A549 treated with Mapracorat at 1 μM for 4 hours (cell line): ENCODE measurements around the gene HBB. TPM values are rescaled to one million over a fixed set of nuclear protein-coding genes. Genes with fewer than 3 reads are reported as not detected.

Experiments used
- total RNA-seq: library from RNA; stranded (reverse); fragments of 200-300 nt; extraction: Qiagen RNA extraction; gene quantifications from 5 replicates; pipeline ENCODE4 v1.2.3, GENCODE V29; 2022

Gene HBB
- total RNA-seq = not detected in 5 replicates

DNA sequence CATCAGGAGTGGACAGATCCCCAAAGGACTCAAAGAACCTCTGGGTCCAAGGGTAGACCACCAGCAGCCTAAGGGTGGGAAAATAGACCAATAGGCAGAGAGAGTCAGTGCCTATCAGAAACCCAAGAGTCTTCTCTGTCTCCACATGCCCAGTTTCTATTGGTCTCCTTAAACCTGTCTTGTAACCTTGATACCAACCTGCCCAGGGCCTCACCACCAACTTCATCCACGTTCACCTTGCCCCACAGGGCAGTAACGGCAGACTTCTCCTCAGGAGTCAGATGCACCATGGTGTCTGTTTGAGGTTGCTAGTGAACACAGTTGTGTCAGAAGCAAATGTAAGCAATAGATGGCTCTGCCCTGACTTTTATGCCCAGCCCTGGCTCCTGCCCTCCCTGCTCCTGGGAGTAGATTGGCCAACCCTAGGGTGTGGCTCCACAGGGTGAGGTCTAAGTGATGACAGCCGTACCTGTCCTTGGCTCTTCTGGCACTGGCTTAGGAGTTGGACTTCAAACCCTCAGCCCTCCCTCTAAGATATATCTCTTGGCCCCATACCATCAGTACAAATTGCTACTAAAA lies at the start of gene HBB:
TSS of gene HBB (minus strand) at position 340 of the 579 bp plus-strand sequence. CDS start at position 290, 50 bp downstream.

DNA sequence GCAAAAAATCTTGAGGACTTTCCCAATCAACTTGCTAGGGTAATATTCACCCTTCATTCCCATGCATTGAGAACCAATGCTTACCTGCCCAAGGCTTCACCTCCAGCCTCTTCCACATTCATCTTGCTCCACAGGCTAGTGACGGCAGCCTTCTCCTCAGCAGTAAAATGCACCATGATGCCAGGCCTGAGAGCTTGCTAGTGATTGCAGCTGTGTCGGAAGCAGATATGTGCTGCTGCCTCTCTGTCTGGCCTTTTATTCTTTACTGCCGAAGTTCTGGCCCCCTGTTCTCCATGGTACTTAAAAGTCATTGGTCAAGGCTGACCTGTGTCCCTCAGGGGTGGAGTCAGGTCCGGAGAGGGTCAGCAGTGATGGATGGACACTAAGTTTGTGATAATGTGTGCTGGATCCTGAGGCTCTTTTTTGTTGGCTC lies 42.9 kb upstream of the HBB start, which contains the start of gene HBE1:
TSS of gene HBE1 (minus strand) at position 231 of the 433 bp plus-strand sequence. CDS start at position 176, 55 bp downstream.

DNA sequence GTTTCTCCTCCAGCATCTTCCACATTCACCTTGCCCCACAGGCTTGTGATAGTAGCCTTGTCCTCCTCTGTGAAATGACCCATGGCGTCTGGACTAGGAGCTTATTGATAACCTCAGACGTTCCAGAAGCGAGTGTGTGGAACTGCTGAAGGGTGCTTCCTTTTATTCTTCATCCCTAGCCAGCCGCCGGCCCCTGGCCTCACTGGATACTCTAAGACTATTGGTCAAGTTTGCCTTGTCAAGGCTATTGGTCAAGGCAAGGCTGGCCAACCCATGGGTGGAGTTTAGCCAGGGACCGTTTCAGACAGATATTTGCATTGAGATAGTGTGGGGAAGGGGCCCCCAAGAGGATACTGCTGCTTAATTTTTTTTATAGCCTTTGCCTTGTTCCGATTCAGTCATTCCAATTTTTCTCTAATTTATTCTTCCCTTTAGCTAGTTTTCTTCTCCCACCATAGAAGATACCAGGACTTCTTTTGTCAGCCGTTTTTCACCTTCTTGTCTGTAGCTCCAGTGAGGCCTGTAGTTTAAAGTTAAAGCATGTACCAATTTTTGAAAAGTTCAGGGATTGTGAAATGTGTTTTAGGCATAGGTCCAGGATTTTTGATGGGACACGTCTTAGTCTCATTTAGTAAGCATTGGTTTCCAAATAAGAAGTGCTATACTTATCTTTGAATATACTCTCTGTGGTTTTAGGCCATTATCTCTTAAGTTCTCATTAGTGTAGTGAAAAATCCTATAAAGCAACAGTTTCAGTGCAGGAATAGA lies 28.0 kb upstream of the HBB start, which contains the start of gene HBG2:
TSS of gene HBG2 (minus strand) at position 136 of the 768 bp plus-strand sequence. CDS start at position 83, 53 bp downstream.

DNA sequence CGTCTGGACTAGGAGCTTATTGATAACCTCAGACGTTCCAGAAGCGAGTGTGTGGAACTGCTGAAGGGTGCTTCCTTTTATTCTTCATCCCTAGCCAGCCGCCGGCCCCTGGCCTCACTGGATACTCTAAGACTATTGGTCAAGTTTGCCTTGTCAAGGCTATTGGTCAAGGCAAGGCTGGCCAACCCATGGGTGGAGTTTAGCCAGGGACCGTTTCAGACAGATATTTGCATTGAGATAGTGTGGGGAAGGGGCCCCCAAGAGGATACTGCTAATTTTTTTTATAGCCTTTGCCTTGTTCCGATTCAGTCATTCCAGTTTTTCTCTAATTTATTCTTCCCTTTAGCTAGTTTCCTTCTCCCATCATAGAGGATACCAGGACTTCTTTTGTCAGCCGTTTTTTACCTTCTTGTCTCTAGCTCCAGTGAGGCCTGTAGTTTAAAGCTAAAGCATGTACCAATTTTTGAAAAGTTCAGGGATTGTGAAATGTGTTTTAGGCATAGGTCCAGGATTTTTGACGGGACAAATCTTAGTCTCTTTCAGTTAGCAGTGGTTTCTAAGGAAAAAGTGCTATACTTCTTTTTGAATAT lies 23.0 kb upstream of the HBB start, which contains the start of gene HBG1:
TSS of gene HBG1 (minus strand) at position 51 of the 590 bp plus-strand sequence. CDS start 53 bp downstream, outside the sequence.

DNA sequence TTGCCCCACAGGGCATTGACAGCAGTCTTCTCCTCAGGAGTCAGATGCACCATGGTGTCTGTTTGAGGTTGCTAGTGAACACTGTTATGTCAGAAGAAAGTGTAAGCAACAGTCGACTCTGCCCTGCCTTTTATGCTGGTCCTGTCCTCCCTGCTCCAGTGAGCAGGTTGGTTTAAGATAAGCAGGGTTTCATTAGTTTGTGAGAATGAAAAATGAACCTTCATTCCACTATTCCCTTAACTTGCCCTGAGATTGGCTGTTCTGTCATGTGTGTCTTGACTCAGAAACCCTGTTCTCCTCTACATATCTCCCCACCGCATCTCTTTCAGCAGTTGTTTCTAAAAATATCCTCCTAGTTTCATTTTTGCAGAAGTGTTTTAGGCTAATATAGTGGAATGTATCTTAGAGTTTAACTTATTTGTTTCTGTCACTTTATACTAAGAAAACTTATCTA lies 7.5 kb upstream of the HBB start, which contains the start of gene HBD:
TSS of gene HBD (minus strand) at position 103 of the 454 bp plus-strand sequence. CDS start at position 53, 50 bp downstream.

DNA sequence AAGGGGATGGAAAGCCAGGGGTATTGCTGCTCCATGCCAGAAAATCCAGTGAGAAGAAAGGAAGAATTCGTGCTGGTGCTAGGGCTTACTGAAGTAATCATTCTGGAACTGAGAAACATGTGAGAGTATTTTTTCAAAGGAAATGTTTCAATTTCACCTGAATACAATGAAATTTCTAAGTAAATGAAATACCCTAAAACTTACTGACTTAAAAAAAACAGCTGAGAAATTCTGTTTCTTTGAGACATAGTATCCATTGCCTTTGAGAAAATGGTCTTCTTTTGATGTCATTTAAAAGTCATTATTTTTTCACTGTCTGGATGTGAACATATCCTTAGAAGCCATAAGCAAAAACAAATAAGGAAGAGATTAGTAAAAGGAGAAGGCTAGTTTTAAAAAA lies 26.3 kb downstream of the HBB start, which contains the start of gene OR51V1:
TSS of gene OR51V1 (minus strand) at position 101 of the 400 bp plus-strand sequence. CDS start at position 101, 0 bp downstream.

Other genes with a start within 250 kb of the HBB start
- gene OR51L1, start 232.2 kb downstream of the HBB start, total RNA-seq = not detected in 5 replicates
- gene OR52J3, start 180.5 kb downstream of the HBB start, total RNA-seq = not detected in 5 replicates
- gene OR52E2, start 167.4 kb downstream of the HBB start, total RNA-seq = not detected in 5 replicates
- gene OR52E1, start 157.5 kb downstream of the HBB start, total RNA-seq = not detected in 5 replicates
- not detected in 5 replicates for gene OR52A5, start 88.7 kb downstream of the HBB start, total RNA-seq
- gene OR52A1, start 72.3 kb downstream of the HBB start, total RNA-seq = not detected in 5 replicates
- not detected in 5 replicates for gene OR51V1, start 26.4 kb downstream of the HBB start, total RNA-seq
- gene HBD, start 7.4 kb upstream of the HBB start, total RNA-seq = not detected in 5 replicates
- gene HBG1, start 22.8 kb upstream of the HBB start, total RNA-seq = not detected in 5 replicates
- not detected in 5 replicates for gene HBG2, start 27.7 kb upstream of the HBB start, total RNA-seq
- gene HBE1, start 42.9 kb upstream of the HBB start, total RNA-seq = 0.20 TPM in 1 of 5 replicates, not detected in the others
- not detected in 5 replicates for gene OR51B4, start 74.9 kb upstream of the HBB start, total RNA-seq
- gene OR51B2, start 97.2 kb upstream of the HBB start, total RNA-seq = not detected in 5 replicates
- gene OR51B5, start 116.5 kb upstream of the HBB start, total RNA-seq = 0.13 TPM in 2 of 5 replicates, not detected in the others
- not detected in 5 replicates for gene OR51B6, start 124.4 kb upstream of the HBB start, total RNA-seq
- gene OR51M1, start 156.7 kb upstream of the HBB start, total RNA-seq = not detected in 5 replicates
- not detected in 5 replicates for gene OR51Q1, start 195.0 kb upstream of the HBB start, total RNA-seq
- gene OR51I1, start 214.4 kb upstream of the HBB start, total RNA-seq = not detected in 5 replicates
- gene OR51I2, start 222.3 kb upstream of the HBB start, total RNA-seq = not detected in 5 replicates